Glomerular visceral epithelial cell (primary cell): ENCODE data around the gene COL9A1.
"Not testable (repeated sequence)": the region's sequence is repeated elsewhere in the genome, so short reads cannot be mapped to it uniquely, and the experiment has no call there.

Source experiments
- DNase-seq: peaks from one replicate; pipeline ENCODE4 v3.0.0-alpha.2; 2016; ENCODE audit errors: extremely low spot score

The COL9A1 gene

GRCh38 chr6:70303034-70303525 is at the start of gene COL9A1:
Gene COL9A1, minus strand, starts transcription at chr6:70303084. Its CDS starts 160 bp downstream, at chr6:70302924.
- DNase-seq = no peak

DNA sequence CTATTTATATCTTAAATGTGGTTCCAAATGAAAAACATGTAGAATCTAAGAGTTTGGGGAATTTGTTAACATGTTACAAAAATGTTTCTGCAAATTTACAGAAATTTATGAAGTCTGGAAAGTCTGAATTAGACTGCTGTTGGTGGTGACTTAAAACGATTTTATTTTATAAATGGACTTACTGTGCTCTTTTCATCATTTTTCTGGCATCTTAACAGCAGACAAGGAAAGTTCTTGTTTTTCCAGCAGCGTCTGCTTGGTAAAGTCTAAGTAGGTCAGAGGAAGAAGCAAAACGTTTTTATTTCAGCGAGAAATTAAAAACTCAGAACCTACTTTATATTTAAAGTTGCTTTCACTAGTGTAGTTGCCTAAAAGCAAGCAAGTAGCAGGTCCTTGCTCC is 48.6 kb upstream of the COL9A1 start:
- DNase-seq = no peak

GRCh38 chr6:70345619-70346018 is 42.7 kb upstream of the COL9A1 start:
- no peak for DNase-seq

GRCh38 chr6:70343313-70343712 is 40.4 kb upstream of the COL9A1 start:
- no peak for DNase-seq

- not testable (repeated sequence) for DNase-seq
Measured at GRCh38 chr6:70339810-70340209, 36.9 kb upstream of the COL9A1 start.

DNA sequence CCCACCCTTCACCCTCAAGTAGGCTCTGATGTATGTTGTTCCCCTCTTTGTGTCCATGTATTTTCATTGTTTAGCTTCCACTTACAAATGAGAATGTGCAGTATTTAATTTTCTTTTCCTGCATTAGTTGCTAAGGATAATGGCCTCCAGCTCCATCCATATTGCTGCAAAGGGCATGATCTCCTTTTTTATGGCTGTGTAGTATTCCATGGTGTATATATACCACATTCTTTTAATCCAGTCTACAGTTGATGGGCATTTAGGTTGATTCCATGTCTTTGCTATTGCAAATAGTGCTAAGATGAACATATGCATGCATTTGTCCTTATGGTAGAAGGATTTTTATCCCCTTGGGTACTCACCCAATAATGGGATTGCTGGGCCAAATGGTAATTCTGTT is 35.9 kb upstream of the COL9A1 start:
- DNase-seq = no peak

GRCh38 chr6:70337743-70338105 is 34.8 kb upstream of the COL9A1 start:
- DNase-seq = no peak

DNA sequence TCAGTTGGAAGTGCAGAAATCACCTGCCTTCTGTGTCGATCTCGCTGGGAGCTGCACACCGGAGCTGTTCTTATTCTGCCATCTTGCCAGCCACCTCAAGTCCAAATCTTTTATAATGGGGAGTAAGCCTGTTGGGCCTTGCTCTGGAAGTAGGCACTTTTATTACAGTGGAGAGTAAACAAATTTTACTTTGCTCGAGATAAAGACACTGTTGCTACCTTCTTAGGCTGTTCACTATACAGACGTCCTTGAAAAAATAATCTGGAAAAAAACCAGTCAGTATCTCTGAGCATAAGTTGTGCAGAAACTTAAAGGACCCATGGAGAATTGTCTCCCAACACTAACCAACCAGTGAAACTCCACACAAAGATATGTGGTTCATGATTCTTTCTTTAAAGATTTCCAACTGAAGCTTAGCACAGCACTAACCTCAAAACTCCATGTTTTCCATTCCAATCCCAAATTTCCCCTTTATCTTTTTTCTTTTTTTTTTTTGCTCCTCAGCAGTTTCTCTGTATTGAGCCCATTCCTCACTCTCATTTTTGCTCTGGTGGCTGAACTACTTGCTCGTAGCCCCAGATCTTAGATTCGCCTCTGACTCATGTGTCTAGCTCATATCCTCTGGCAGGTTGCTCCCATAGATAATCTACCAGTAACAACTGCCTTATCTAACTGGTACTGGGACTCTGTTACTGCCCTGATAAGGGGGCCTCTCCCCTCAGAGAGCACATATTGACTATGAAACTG is 34.3 kb upstream of the COL9A1 start:
- no peak for DNase-seq

DNA sequence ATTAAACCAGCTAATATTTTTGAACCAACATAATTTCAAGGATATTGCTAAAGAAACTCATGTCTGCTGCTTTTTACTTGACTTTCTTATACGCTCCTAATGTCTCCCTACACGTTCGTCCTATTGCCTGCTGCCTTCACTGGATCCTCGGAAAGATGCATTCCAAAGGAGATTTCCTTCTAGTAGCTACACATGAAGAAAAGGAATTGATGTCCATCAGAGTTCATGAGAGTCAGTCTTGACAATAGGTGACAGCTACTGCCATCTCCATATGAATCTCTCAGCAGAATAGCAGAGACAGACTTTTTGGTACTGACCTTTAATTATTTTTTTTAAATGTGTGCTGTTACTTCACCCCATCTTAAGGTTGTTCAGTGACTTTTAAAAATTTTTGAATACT is 24.2 kb upstream of the COL9A1 start:
- no peak for DNase-seq

DNA sequence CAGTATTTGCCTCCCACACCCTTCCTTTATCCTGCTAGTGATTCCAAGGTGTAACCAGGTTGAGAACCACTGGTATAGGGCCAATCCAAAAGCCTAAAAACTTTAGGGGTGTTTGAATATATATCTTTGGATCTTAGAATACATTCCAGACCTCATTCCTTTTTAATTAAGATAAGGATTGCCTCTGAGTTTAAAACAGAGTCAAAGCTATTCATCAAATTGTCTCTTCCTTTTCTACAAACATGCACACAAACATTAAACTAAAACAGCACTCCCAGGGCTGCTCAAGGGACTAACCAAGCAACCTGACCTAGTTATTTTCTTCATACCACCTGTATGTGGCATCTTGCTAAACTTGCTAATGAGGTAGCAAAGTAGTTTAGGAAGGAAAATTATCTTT is 22.1 kb upstream of the COL9A1 start:
- DNase-seq = no peak

DNA sequence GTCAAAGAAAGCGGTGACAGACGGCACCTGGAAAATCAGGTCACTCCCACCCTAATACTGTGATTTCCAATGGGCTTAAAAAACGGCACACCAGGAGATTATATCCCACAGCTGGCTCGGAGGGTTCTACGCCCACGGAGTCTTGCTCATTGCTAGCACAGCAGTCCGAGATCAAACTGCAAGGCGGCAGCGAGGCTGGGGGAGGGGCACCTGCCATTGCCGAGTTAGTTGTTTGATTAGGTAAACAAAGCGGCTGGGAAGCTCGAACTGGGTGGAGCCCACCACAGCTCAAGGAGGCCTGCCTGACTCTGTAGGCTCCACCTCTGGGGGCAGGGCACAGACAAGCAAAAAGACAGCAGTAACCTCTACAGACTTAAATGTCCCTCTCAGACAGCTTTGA is 14.9 kb upstream of the COL9A1 start:
- not testable (repeated sequence) for DNase-seq

GRCh38 chr6:70315079-70315751 is 12.3 kb upstream of the COL9A1 start:
- no peak for DNase-seq

- no peak for DNase-seq
Measured at GRCh38 chr6:70314296-70314695, 11.4 kb upstream of the COL9A1 start.

- DNase-seq = peak; percentile 94
Measured at GRCh38 chr6:70312165-70312745, 9.4 kb upstream of the COL9A1 start.

- peak; percentile 60 for DNase-seq
Measured at GRCh38 chr6:70310063-70310694, 7.3 kb upstream of the COL9A1 start.

- no peak for DNase-seq
Measured at GRCh38 chr6:70309243-70309642, 6.4 kb upstream of the COL9A1 start.

DNA sequence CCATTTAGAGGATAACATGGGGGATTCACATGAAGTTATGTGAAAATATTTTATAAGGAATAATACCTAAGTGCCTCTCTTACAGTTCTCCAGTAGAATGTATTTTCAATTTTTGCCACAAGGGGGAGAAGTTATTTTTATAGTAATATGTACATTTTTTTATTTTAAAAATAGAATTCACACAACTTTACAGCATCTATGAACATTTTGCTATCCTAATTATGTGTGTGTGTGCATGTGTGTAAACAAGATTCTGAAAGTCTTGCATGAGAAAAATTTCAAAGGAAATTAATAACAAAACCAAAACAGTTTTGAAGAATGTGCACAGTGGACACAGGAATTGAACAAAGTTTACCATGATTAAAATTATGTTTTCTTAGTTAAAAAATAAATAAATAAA is 5.3 kb upstream of the COL9A1 start:
- DNase-seq = not testable (repeated sequence)

GRCh38 chr6:70307008-70307407 is 4.1 kb upstream of the COL9A1 start:
- no peak for DNase-seq

DNA sequence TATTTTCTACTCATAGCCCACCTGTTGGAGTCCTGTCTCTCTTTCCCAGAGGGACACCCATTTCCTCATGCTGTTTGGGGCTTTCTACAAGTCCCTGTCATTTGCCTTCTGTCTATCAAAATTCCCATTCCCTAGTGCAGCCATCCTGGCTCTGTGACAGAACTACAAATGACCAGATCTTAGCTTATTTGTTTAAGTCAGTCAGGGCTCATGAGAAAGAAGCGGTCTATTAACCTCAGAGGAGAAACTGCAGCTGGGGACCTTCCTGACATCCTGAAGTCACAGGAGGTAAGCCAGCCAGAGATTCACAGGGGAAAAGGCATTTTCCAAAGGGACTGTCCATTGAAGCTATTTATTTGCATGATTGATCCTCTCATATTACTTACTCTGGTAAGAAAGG is 1.7 kb upstream of the COL9A1 start:
- no peak for DNase-seq

- no peak for DNase-seq
Measured at GRCh38 chr6:70299456-70299855, 3.4 kb downstream of the COL9A1 start.

DNA sequence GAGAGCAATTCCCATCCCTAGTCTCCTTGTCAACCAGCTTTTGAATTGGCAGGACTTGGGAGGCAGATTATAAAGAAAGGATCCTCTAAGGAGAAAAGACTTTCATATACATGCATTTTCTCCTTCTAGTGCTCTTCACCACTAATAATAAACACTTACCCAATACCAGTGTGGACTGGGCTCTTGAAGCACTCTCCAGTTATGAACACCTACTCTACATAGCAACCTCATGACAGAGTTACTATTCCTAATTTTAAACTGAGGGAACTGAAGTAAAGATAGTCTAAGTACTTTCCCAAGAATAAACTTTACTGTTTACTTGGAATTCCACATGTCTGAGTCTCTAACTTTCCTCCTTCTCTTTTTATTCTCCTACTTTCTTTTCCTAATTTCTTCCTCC is 4.8 kb downstream of the COL9A1 start:
- DNase-seq = no peak

DNA sequence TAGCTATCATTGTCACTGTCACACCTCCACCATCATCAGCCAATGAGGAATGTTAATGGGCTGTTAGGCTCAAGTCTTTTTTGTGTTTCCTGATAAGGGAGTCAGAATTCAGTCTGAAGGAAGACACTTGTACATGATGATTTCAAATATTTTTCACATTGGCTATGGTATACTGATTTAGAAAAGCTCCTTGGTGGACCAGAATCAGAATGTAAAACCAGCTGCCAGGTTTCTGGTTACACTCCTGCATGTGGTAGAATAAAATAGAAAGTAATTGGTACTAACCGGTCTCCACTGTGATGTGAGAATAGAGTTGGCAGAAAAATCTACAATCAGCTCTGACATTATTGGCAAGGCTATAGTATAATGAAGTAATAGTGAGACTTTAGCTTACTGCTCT is 10.7 kb downstream of the COL9A1 start:
- no peak for DNase-seq

GRCh38 chr6:70289299-70289698 is 13.6 kb downstream of the COL9A1 start:
- no peak for DNase-seq
